PC-3 (cell line): Measurements from ENCODE around the gene MXD3.

Experiments
- CTCF ChIP-seq: fragments of 300-600 bp; sonication (generic); conservative IDR thresholded peaks from 2 replicates; pipeline ENCODE4 v1.5.1; 2017; ENCODE audit warnings: antibody characterized with exemption, low read depth, mild to moderate bottlenecking, low read length
- EZH2 ChIP-seq: fragments of 300-600 bp; sonication (generic); IDR thresholded peaks from one replicate; pipeline ENCODE4 v1.6.1; 2017; ENCODE audit warnings: antibody characterized with exemption, mild to moderate bottlenecking, low read length; ENCODE audit not compliant: unreplicated experiment

- TF ChIP-seq CTCF (no peak), EZH2 (no peak)
Observed at GRCh38 chr5:177291735-177292134, 20.0 kb downstream of the MXD3 start.
